ENCODE measurements around the gene MPLKIP. TPM values are rescaled to one million over a fixed set of nuclear protein-coding genes. Genes with fewer than 3 reads are reported as not detected.

The MPLKIP gene
- total and polyA plus RNA-seq, 2 experiments from 2014 or later, result 64.0 to 147 TPM

GRCh38 chr7:40134428-40135316 is at the start of gene MPLKIP, which contains the start of gene SUGCT (continued):
- no peak for TF ChIP-seq EZH2phosphoT487 (IDR thresholded peaks at IDR 0.05; ENCODE audit: unreplicated experiment)

- H3K36me3 ChIP-seq (ENCODE audit: insufficient read depth), result no peaks in the 10 kb centered on the region
- H3K27ac Mint-ChIP-seq, result no peak overlapping the region
Observed at GRCh38 chr7:40182452-40182851, 48.0 kb upstream of the MPLKIP start.

More at GRCh38 chr7:40182452-40182851, 48.0 kb upstream of the MPLKIP start:
- H3K27ac ChIP-seq (ENCODE audit: low read depth), result no peak overlapping the region
- H2AFZ ChIP-seq, result no peak overlapping the region
- no peaks in the 10 kb centered on the region for H3K27me3 ChIP-seq (ENCODE audit: insufficient read depth)
- H3F3A ChIP-seq (replicated peaks; ENCODE audit: low read depth), result no peaks in the 10 kb centered on the region
- no peak overlapping the region for H3K4me2 ChIP-seq
- Mint-ChIP-seq H3K4me1 (no peaks in the 10 kb centered on the region), H3K4me3 (no peak overlapping the region), H3K36me3 (ENCODE audit: low read depth) (0 out of 3 replicates have a peak, but pooled peaks cover 4% of the 10 kb centered on the region), H3K27me3 (ENCODE audit: insufficient read depth, low read depth, poor library complexity) (no peaks in the 10 kb centered on the region), H3K9me3 (no peaks in the 10 kb centered on the region)
- TF ChIP-seq REST (IDR thresholded peaks at IDR 0.05; ENCODE audit: unreplicated experiment), result no peak
- no peak for TF ChIP-seq ZNF331 (CRISPR knock-in tag; IDR thresholded peaks at IDR 0.05; ENCODE audit: low read depth)
- no peak for TF ChIP-seq ZNF114 (CRISPR knock-in tag; IDR thresholded peaks at IDR 0.05)
- TF ChIP-seq POLR2AphosphoS5 (IDR thresholded peaks at IDR 0.05; ENCODE audit: low read depth), result no peak
- TF ChIP-seq CREB1 (CRISPR knock-in tag; IDR thresholded peaks at IDR 0.05; ENCODE audit: low read depth), result no peak
- no peak for TF ChIP-seq ETS1 (IDR thresholded peaks at IDR 0.05)
- no peak for TF ChIP-seq CTCF (conservative IDR thresholded peaks at IDR 0.05; ENCODE audit: low read depth in 2 of 2)
- TF ChIP-seq JUNB (IDR thresholded peaks at IDR 0.05; ENCODE audit: unreplicated experiment), result no peak
- H3K4me3 ChIP-seq, result no peak overlapping the region
- H4K20me1 ChIP-seq (replicated peaks; ENCODE audit: insufficient read depth), result no peaks in the 10 kb centered on the region
- ATAC-seq (no peak), DNase-seq (ENCODE audit: low spot score) (no peak)
- no peaks in the 10 kb centered on the region; the same call in 1 of the 2 replicates for H3K9me2 ChIP-seq (ENCODE audit: insufficient read depth)
- H3K79me2 ChIP-seq (replicated peaks; ENCODE audit: insufficient read depth), result no peaks in the 10 kb centered on the region
- H3K4me1 ChIP-seq (ENCODE audit: insufficient read depth), result no peaks in the 10 kb centered on the region

Data from GM23338 (cell line).